ENCODE results near the gene RAN.
"Not testable (repeated sequence)": the region's sequence is repeated elsewhere in the genome, so short reads cannot be mapped to it uniquely, and the experiment has no call there.

RAN gene

DNA sequence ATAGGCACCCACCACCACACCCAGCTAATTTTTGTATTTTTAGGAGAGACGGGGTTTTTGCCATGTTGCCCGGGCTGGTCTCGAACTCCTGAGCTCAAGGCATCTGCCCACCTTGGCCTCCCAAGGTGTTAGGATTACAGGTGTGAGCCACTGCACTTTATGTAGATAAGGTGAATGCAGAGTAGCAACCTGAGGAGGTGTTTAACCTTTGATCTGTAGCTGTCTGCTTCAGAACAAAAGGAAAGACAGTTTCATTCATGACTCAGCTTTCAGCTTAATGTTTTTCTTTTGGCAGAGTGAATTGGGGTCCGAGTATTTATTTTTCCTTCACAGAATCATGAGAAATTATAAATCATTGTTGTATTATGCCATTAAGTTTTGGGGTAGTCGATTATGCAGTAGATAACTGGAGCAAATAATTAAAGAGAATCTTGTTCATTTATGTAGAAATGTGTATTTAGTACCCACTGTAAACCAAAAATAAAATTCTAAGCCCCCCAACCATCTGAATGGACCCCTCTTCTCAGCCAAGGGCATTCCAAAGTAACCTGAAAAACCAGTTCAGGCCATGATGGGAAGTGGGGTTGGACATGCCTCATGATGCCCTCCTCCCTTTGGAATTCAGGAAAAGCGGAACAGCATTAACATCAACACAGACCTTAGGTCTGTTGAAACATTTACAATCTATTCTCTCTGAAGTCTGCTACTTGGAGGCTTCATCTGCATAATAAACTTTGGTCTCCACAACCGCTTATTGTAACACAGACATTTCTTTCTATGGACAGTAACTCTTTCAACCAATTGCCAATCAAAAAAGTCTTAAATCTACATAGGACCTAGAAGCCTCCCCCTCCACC is 22.1 kb upstream of the RAN start:
- DNase-seq (ENCODE audit: low read depth in 2 of 2), result no peak

DNA sequence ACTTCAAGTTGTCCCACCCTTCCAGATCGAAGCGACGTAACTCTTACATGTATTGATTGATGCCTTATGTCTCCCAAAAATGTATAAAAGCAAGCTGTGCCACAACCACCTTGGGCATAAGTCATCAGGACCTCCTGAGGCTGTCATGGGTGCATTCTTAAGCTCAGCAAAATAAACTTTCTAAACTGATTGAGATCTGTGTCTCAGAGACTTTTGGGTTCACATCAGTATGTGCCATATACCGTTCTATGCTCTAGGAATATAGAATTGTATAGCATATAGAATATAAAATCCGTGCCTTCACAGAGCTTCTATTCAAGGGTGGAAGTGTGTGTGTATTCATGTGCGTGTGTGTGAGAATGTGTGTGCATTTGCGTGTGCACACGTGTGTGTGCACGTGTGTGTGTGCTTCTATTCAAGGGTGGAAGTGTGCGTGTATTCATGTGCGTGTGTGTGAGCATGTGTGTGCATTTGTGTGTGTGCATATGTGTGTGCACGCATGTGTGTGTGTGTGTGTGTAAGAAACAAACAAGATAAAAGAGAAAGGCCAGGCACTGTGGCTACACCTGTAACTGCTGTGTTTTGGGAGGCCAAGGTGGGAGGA is 21.3 kb upstream of the RAN start:
- DNase-seq (ENCODE audit: low read depth in 2 of 2), result no peak

DNA sequence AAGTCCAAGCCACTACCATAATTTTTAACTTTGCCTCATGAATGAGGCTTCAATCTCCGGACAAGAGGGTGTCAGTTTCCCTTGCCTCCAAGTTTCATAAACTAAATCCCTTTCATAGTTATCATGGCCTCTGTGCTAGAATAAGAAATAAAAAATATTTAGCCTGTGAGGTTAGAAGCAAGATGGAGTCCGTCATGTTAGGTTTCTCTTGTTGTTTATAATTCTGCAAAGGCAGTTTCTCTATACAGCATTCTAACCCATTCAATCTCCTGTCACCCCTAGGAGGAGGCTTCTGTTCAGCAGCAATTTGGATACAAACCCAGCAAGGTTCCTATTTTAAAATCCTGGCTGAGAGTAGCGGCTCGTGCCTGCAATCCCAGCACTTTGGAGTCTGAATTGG is 15.8 kb upstream of the RAN start:
- no peak for DNase-seq (ENCODE audit: low read depth in 2 of 2)

DNA sequence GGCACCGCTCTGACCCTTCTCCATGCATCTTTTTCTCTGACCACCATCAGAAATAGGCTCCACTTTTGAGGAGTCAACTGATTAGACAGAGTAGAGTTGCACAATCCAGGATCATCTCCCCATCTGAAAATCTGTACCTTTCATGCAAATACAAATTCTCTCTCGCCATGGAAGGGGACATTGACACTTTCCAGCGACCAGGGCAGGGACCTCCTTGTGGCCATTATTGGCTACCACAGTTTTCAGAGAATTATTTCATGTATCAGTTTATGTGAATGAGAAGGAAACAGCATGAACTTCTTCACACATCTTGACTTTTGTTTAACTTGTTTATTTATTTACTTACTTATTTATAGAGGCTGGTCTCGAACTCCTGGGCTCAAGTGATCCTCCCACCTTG is 13.8 kb upstream of the RAN start:
- DNase-seq (ENCODE audit: low read depth in 2 of 2), result no peak

DNA sequence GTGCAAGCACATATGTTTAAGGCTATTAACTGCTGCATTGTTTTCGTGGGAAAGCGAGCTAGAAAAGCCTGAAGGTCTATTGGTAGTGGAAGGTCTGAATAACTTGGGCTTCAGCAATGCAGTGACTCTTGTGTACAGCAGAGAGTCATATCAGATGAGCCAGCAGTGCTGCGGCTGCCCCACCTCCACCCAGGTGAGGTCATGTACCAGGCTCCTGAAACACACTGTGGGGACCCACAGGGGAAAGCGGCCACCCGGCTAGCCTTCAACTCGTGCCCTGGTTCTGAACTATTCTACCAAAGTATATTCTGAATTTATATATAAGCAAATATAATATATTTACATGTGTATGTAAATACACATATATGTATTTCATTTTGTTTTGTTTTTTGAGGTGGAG is 12.7 kb upstream of the RAN start:
- no peak for DNase-seq (ENCODE audit: low read depth in 2 of 2)

DNA sequence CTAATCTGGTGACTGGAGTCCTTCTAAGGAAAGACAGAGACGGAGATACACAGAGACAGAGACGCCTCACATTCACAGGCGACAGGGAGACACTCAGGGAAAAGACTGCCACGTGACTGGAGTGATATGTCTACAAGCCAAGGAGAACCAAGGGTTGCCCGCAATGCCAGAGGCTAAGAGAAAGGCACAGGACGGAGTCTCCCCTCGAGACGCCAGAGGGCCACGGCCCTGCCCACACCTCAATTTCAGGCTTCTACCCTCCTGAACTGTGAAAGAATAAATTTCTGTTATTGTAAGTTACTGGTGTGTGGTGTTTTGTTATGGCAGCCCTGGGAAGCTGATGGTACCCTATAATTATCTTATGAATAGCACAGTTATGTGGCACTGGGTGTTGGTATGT is 11.6 kb upstream of the RAN start:
- no peak for DNase-seq (ENCODE audit: low read depth in 2 of 2)

DNA sequence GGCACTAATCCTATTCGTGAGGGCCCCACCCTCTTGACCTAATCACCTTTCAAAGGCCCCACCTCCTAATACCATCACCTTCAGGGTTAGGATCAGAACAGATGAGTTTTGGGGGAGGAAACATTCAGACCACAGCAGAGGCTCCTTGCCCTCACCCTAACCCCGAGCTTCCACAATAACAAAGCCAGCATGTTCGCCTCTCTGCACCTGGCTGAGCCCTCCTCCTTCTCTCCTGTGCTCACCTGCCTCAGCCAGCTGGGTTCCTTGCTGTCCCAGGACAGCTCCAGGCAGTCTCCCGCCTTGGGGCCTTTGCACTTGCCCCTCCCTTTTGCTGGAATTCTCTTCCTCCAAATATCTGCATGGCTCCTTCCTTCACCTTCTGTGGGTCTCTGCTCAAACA is 9.7 kb upstream of the RAN start:
- DNase-seq (ENCODE audit: low read depth in 2 of 2), result no peak

DNA sequence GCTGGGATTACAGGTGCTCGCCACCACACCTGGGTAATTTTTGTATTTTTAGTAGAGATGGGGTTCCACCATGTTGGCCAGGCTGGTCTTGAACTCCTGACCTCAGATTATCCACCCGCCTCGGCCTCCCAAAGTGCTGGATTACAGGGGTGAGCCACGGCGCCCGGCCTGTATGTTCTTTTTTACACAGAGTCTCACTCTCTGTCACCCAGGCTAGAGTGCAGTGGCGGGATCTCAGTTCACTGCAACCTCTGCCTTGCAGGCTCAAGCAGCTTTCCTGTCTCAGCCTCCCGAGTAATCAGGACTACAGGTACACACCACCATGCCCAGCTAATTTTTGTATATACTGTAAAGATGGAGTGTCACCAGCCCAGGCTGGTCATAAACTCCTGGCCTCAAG is 9.1 kb upstream of the RAN start:
- not testable (repeated sequence) for DNase-seq (ENCODE audit: low read depth in 2 of 2)

DNA sequence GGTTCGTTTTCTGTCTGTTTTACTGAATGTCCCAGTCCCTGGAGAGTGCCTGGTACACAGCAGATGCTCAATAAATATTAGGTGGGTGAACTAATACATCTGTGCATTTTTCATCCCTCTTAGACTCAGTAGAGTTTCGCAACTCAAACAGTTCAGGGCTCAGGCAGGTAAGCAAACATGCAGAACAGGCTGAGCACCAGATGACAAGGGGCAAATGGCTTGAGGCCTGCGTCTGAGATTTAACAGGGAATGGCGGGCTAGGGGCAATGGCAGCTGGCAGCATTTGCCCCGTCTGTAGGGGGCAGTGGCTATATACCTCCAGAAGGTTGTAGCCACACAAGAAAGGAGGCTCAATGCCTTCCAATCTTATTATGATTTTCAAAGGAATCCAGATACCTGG is 8.6 kb upstream of the RAN start:
- no peak for DNase-seq (ENCODE audit: low read depth in 2 of 2)

DNA sequence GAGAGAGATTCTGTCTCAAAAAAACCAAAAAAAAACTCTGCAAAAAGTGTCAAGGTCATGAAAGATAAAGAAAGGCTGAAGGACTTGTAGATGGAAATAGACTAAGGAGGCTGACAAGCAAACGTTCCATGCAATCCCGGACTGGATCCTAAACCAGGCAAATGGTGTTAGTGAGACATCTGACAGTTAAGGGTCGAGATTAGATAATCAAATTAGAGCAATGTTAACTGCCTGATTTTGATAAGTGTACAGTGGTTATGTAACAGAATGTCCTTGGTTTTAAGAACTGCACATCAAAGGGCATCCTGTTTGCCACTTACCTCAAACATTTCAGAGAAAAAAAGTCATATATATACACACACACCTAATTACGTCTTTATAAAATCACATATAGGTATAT is 3.5 kb upstream of the RAN start:
- no peak for DNase-seq (ENCODE audit: low read depth in 2 of 2)

DNA sequence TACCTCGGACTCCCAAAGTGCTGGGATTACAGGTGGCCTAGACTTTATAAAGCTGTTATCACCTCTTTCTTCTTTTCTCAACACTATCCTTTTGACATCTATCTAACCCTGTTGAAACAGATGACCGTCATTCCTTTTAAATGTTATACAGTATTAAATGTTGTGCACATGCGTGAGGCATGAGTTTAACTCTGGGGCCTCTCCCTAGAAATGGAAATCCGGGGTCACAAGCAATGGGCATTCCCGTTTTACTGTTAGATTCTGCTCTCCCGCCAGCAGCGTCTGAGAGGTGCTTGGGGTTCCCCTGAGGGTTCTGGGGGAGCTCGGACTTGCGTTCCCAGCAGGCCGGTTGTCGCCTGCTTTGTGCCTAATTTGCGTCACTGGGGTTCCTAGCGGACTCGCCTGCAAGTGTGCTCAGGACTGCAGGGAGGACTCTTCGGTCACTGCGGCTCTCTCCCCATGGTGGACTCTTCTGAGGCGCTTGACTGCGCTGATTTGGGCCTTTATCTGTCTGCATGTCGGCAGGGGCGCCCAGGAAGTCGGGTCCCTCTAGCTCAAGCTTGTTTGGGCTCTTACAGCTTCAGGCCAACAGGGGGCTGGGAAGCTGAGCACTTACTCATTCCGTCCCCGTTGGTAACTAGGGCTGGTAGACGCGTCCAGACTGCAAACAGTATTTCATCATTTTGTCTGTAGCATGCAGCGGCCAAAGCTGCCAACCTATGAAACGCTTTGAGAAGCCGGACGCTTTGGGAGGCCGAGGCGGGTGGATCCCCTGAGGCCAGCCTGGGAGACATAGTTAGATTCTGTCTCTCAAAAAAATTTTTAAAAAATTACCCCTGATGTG is 1.2 kb upstream of the RAN start:
- DNase-seq (ENCODE audit: low read depth in 2 of 2), result peak; percentile 43 to 58

DNA sequence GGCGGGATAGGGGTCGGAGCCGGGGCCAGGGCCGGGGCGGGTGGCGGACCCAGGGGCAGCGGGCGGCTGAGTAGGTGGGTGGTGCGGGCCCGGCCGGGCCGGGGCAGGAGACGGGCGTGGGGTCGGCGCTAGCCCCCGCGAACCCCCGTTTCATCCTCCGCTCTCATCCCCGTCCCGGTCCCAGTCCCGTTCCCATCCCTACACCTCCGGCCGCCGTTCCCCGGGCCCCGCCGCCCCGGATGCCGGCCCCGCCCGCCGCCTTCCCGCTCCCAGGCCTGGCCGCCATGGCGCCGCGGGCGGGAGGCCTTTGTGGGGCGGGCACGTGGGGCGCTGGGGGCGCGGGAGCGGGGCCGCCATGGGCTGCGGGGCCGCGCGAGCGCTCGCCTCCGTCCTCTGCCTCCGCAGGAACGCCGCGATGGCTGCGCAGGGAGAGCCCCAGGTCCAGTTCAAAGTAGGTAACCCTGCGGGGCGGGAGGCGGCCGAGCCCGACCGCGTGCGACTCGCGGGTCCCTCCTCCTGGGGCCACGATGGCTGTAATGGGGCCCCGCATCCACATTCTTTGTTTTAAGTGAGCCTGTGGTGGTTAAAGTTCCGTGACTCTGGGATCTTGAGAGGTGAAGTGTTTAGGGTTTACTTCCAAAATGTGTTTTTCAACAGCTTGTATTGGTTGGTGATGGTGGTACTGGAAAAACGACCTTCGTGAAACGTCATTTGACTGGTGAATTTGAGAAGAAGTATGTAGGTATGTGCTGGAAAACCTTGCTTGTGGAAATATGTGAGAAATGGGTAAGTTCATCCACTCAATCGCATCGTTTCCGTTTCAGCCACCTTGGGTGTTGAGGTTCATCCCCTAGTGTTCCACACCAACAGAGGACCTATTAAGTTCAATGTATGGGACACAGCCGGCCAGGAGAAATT is 572 bp downstream of the RAN start:
- peak; percentile 8 to 34 for DNase-seq (ENCODE audit: low read depth in 2 of 2)

DNA sequence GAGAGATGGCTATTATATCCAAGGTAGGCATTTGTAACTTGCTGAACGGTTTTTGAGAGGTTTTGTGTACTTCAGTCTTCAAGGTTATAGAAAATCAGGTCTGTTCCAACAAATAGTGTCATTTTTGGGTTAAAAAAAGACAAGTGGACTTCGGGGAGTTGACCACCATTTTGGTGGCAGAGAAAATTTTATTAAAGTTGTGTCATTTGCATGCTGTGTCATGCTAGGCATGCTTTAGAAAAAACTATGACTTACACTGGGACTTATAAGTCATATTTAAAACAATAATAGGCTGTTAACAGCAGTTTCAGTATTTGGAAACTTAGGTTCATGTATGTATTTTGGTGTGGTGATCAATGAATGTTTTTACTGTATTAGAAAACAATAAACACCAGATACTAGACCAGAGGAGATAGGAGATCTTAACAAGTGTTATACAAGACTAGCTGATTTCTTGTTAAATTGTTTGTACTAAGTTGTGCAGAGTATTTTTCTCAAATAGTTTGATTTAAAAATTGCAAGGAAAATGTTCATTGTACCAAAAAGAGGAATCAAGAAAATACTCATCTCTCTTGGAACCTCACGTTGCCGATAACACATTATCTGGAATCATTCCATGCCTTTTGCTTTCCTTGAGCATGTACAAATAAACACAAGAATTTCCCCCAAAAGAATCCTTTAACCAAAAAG is 1.4 kb downstream of the RAN start:
- DNase-seq (ENCODE audit: low read depth in 2 of 2), result no peak

DNA sequence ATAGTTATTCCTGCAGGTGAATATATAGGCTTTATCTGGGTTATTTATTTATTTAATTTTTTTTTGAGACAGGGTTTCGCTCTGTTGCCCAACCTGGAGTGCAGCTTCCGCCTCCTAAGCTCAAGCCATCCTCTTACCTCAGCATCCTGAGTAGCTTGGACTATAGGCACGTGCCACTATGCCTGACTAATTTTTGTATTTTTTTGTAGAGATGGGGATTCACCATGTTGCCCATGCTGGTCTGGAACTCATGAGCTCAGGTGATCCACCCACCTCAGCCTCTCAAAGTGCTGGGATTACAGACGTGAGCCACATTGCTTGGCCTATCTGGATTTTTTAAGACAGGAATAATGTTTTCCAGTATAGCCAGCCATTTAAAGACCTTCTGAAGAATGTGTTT is 2.0 kb downstream of the RAN start:
- DNase-seq (ENCODE audit: low read depth in 2 of 2), result no peak

DNA sequence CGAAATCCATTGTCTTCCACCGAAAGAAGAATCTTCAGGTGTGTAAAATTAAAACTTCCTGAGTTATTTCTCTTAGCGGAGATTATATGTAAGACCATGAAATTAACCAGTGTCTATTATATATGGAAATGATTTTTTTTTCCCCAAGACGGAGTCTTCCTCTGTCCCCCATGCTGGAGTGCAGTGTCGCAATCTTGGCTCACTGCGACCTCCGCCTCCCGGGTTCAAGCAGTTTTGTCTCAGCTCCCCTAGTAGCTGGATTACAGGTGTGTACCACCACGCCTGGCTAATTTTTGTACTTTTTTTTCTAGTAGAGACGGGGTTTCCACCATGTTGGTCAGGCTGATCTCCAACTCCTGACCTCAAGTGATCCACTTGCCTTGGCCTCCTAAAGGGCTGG is 2.8 kb downstream of the RAN start:
- no peak for DNase-seq (ENCODE audit: low read depth in 2 of 2)

DNA sequence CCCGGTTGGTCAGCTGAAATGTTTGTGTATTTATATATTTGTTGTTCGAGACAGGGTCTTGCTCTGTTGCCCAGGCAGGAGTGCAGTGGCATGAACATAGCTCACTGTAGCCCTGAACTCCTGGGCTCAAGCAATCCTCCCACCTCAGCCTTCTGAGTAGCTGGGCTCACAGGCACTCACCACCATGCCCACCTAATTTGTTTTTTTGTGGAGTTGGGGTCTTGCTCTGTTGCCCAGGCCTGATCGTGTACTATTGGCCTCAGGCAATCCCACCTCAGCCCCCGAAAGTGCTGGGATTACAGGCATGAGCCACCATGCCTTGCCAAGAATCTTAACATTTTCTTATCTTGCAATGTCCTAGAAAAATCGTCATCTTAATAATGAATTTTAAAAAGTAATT is 3.3 kb downstream of the RAN start:
- DNase-seq (ENCODE audit: low read depth in 2 of 2), result no peak

DNA sequence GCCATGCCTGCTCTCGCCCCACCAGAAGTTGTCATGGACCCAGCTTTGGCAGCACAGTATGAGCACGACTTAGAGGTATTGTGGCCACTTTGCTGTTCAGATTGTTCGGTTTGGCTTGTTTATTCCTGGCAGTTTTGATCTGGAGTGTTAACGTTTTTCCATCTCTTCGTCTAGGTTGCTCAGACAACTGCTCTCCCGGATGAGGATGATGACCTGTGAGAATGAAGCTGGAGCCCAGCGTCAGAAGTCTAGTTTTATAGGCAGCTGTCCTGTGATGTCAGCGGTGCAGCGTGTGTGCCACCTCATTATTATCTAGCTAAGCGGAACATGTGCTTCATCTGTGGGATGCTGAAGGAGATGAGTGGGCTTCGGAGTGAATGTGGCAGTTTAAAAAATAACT is 3.8 kb downstream of the RAN start:
- DNase-seq (ENCODE audit: low read depth in 2 of 2), result not testable (repeated sequence)

DNA sequence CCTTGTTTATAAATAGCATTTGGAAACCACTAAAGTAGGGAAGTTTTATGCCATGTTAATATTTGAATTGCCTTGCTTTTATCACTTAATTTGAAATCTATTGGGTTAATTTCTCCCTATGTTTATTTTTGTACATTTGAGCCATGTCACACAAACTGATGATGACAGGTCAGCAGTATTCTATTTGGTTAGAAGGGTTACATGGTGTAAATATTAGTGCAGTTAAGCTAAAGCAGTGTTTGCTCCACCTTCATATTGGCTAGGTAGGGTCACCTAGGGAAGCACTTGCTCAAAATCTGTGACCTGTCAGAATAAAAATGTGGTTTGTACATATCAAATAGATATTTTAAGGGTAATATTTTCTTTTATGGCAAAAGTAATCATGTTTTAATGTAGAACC is 4.4 kb downstream of the RAN start:
- DNase-seq (ENCODE audit: low read depth in 2 of 2), result no peak

DNA sequence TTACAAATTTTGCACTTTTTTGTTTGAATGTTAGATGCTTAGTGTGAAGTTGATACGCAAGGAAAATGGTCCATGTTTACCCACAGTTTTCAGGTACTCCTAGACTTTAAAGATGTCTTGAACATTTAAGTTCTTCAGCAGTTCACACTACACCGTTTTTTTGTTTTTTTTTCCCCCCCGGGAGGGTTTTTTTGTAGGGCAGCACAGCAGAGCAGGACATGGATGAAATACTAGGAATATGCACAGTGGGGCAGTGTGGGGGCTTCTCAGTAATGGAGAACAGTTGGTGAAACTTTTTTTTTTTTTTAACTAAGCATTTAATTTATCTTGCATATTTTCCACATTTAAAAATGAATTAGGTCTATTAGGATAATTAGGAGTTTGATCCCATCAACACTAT is 4.9 kb downstream of the RAN start:
- DNase-seq (ENCODE audit: low read depth in 2 of 2), result no peak

DNA sequence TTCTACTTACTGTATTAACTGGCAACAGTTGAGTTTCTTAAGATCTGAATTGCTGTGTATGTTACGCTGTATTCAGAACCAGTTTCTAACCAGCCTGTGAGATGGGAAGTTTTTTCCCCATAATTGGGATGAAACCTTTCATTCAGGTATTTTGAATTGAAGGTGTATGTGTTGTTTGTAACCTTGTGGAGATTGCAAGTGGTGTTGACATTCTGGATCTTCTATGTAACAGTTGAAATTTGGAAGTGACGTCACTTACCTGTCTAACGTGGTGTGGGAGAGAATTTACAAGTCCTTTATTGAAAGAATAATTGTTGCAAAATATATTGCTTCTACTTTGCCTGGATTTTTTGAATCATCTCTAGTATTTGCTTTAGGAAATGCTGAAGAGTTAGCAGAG is 5.5 kb downstream of the RAN start:
- no peak for DNase-seq (ENCODE audit: low read depth in 2 of 2)

All from stimulated activated CD8-positive, alpha-beta memory T cell treated with anti-CD3 and anti-CD28 coated beads, Interleukin-15, amount 100 ng/mL, for 4 hours (primary cell).